Measurements from ENCODE around the gene ACAP2. TPM values are rescaled to one million over a fixed set of nuclear protein-coding genes. Genes with fewer than 3 reads are reported as not detected.

ACAP2 gene
- total RNA-seq, 4 donors from 2014 or later, result 38.3 to 66.0 (median 49.2) TPM

GRCh38 chr3:195259475-195260279 is 183.1 kb downstream of the ACAP2 start:
- Histone ChIP-seq H3K36me3 (peaks cover 0 to 12% of the 10 kb centered on the region in 2 donors), H3K4me3 (peak overlapping the region; percentile 44 to 71), H3K27ac (peak overlapping the region; percentile 73 to 97 (median 96)), H3K4me1 (peaks cover 4 to 36% (median 19%) of the 10 kb centered on the region in 3 donors), H3K27me3 (no peaks in the 10 kb centered on the region), H3K9me3 (no peaks in the 10 kb centered on the region)
- WGBS, 2 donors (ENCODE audit: low coverage in 1 of 2), result no CpG with 5 or more reads among the region's 82 CpGs
- peak; percentile 62 to 68 for TF ChIP-seq POLR2A (IDR thresholded peaks at IDR 0.05)
- TF ChIP-seq EP300 (IDR thresholded peaks at IDR 0.05), result no peak
- peak in 3 of 4 experiments; percentile 75 to 100 (median 100) for TF ChIP-seq CTCF (IDR thresholded peaks at IDR 0.05)
- TF ChIP-seq POLR2AphosphoS5 (IDR thresholded peaks at IDR 0.05), result peak; percentile 89
- peak; percentile 92 for ATAC-seq

DNA sequence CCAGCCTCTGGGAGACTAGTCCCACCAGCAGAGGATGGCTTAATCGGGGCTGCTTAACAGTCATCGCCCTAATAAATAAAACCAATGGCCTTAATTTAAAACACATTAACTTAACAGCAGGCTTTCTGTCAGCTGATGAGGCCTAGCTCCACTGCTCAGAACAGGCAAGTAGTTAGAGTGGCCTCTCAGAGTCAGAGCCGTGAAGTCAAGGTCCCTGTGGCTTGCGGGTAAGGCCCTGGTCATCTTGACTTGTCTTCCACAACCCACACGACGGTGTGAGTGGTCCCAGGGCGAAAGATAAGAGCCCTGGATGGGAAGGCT is 183.7 kb downstream of the ACAP2 start:
- peaks cover 4 to 41% (median 19%) of the 10 kb centered on the region in 3 donors for H3K4me1 ChIP-seq
- peaks cover 0 to 12% of the 10 kb centered on the region in 2 donors for H3K36me3 ChIP-seq
- H3K27me3 ChIP-seq, result no peaks in the 10 kb centered on the region
- no peak for TF ChIP-seq CTCF (IDR thresholded peaks at IDR 0.05)
- TF ChIP-seq POLR2A (IDR thresholded peaks at IDR 0.05), result no peak
- no peak for TF ChIP-seq POLR2AphosphoS5 (IDR thresholded peaks at IDR 0.05)
- no peak for TF ChIP-seq EP300 (IDR thresholded peaks at IDR 0.05)
- WGBS, 2 donors (ENCODE audit: low coverage in 1 of 2), result 60% methylated on average over 1 of the region's 7 CpGs; no CpG with 5 or more reads in 1 of the 2 donors
- H3K4me3 ChIP-seq, result peak overlapping the region; percentile 39 to 71
- H3K27ac ChIP-seq, result peak overlapping the region; percentile 73 to 97 (median 96)
- no peaks in the 10 kb centered on the region for H3K9me3 ChIP-seq
- ATAC-seq, result no peak

DNA sequence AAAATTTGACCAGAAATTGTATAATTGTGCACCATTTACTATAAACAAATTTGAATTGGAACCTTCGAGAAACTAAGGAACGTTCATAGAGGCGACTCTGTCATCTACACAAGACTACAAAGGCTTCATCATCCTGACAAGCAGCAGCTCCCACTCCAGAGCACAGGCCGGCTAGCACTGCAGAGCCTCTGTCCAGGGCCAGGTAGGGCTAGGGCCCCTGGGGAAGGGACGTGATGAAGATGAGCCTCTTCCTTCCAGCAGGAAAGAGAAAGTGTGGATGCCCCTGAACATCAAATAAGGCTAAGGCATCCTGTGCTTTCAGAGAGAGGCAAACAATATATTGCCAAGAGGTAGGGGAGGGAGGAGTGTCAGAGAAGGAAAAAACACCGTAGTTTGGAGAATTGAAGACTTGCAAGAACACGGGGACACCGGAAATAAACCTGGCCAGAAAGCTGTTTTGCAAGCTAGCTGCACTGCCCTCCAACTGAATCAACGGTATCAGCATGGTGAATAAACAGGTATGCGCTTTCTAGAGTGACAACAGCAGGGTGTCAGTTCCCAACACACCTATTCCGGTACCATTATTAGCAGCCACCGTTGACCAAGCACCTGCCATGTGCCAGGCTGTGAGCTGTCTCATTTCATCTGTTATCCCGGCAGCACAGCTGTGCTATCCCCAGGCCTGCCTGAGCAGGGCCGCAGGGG is 184.2 kb downstream of the ACAP2 start:
- Histone ChIP-seq H3K9me3 (no peaks in the 10 kb centered on the region), H3K36me3 (peaks cover 0 to 12% of the 10 kb centered on the region in 2 donors), H3K27ac (peak overlapping the region; percentile 73 to 97 (median 96)), H3K4me3 (peak overlapping the region in 1 of 2 donors; percentile 71), H3K4me1 (peaks cover 4 to 46% (median 23%) of the 10 kb centered on the region in 3 donors), H3K27me3 (no peaks in the 10 kb centered on the region)
- 20 to 43% methylated on average over 3 to 12 of the region's 14 CpGs for WGBS, 2 donors (ENCODE audit: low coverage in 1 of 2)
- peak; percentile 27 for TF ChIP-seq POLR2AphosphoS5 (IDR thresholded peaks at IDR 0.05)
- TF ChIP-seq CTCF (IDR thresholded peaks at IDR 0.05), result no peak
- ATAC-seq, result no peak

DNA sequence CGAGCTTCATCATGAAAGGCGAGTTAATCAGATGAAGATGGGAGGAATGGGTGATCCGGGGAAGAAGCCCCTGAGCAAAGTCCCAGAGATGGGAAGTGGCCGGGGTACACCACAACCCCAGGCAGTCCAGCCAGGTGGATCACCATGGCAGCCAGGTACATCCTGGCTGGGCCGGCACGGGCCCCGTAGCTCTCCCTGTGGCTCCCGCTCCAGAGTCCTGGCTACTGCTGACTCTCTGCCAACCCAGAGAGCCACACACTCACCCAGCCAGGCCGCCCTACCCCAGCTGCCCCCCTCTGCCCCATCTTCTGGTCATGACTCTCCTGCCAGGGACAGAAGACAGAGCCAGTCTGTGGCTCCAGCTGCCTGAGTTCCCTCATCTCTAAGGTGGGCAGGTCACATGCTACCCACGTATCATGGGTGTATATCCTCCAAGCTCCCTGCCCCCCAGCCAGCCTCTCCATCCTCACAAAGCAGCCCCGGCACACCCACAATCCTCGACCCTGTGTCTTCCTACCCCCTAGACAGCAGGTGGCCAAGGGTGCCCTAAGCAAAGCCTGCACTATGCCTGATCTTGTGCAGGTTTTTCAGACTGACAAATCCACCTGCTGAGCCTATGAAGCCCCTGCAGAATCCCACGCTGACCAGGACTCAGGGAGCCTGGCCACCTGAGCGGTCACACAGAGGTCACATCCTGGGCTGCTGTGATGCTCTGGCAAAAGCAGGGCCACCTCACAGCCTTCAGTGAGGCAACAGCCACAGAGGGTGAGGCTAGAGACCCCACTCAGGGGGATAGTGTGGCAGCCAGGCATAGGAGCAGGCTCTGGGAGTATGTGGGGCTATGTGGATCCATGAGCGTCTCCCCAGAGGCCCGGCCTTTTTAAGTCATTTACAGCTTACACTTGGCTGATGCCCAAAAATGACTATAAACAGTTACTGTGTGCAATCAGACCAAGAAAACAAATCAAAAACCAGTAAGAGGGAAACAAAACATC is 185.1 kb downstream of the ACAP2 start:
- Histone ChIP-seq H3K4me3 (no peak overlapping the region), H3K27ac (peak overlapping the region in 3 of 4 donors; percentile 95 to 97 (median 96)), H3K9me3 (no peaks in the 10 kb centered on the region), H3K36me3 (peaks cover 0 to 12% of the 10 kb centered on the region in 2 donors), H3K4me1 (peaks cover 4 to 55% (median 24%) of the 10 kb centered on the region in 3 donors), H3K27me3 (no peaks in the 10 kb centered on the region)
- TF ChIP-seq CTCF (IDR thresholded peaks at IDR 0.05) (no peak), EP300 (IDR thresholded peaks at IDR 0.05) (no peak), POLR2AphosphoS5 (IDR thresholded peaks at IDR 0.05) (no peak), POLR2A (IDR thresholded peaks at IDR 0.05) (no peak)
- 87 to 88% methylated on average over 3 to 4 of the region's 16 CpGs for WGBS, 2 donors (ENCODE audit: low coverage in 1 of 2)
- no peak for ATAC-seq

All from gastroesophageal sphincter (tissue), 4 donors.